Esophagus squamous epithelium (tissue), 5 donors: ENCODE measurements around the gene ANKS1B. TPM values are rescaled to one million over a fixed set of nuclear protein-coding genes. Genes with fewer than 3 reads are reported as not detected.

Experiments
- DNase-seq: peaks from one replicate; lab custom pipeline; 2025; lab: John Stamatoyannopoulos, UW
- H3K27ac ChIP-seq, 4 donors: fragments of 200-600 bp; sonication (generic); one replicate each; pipeline ENCODE4 v1.5.1; 2016 to 2019; ENCODE audit warnings: mild to moderate bottlenecking in 1 of 4
- H3K27me3 ChIP-seq, 4 donors: fragments of 200-600 bp; sonication (generic); 1 replicate in 3 of 4; 2 replicates in 1 of 4; pipeline versions ENCODE4 v1.5.1 to v1.6.0; 2017 to 2021; ENCODE audit warnings: antibody characterized with exemption in 1 of 4
- H3K36me3 ChIP-seq, 3 donors: fragments of 200-600 bp; sonication (generic); one replicate each; pipeline ENCODE4 v1.5.1; 2016 to 2019
- H3K4me1 ChIP-seq, 3 donors: fragments of 200-600 bp; sonication (generic); one replicate each; pipeline ENCODE4 v1.5.1; 2017 to 2019
- H3K4me3 ChIP-seq, 4 donors: fragments of 200-600 bp; sonication (generic); 1 replicate in 3 of 4; 2 replicates in 1 of 4; pipeline ENCODE4 v1.5.1; 2016 to 2019; ENCODE audit warnings: mild to moderate bottlenecking in 2 of 4, moderate library complexity in 1 of 4
- H3K9me3 ChIP-seq, 3 donors: fragments of 200-600 bp; sonication (generic); one replicate each; pipeline ENCODE4 v1.5.1; 2016 to 2019
- POLR2A ChIP-seq, 4 donors: fragments of 450-650 bp; IDR thresholded peaks; one replicate each; pipeline ENCODE4 v1.6.1; 2017; ENCODE audit warnings: antibody characterized with exemption in 4 of 4, mild to moderate bottlenecking in 4 of 4, moderate library complexity in 3 of 4
- WGBS, 2 donors: methylation state at CpG; one replicate each; pipeline ENCODE4 v1.1.5; 2018; 5-methylcytosine and 5-hydroxymethylcytosine counted together
- intact Hi-C: fragments of 100-400 bp; cut with DNase I; formaldehyde crosslinking; loops from one replicate; pipeline ENCODE4 v1.15.0; 2022
- total RNA-seq, 4 donors: library from RNA; depleted of rRNA; stranded (reverse); fragments of >200 nt; gene quantifications; one replicate each; pipeline ENCODE4 v1.1.0, GENCODE V29; 2016
- TF ChIP-seq, protein P1 (sequence below), 6 experiments: fragments of 450-650 bp in 4 of 6; fragments of 200-600 bp in 2 of 6; sonication (generic) in 2 of 6; IDR thresholded peaks; one replicate each; pipeline ENCODE4 v1.5.1; 2016 to 2019; ENCODE audit warnings: antibody characterized with exemption in 6 of 6, mild to moderate bottlenecking in 4 of 6, moderate library complexity in 4 of 6
- donor health status: DM: yes; HTN: yes; CAD: no.

The ANKS1B gene
- total RNA-seq, 4 donors from 2014 or later: 1.6 to 15.8 (median 8.1) TPM

DNA sequence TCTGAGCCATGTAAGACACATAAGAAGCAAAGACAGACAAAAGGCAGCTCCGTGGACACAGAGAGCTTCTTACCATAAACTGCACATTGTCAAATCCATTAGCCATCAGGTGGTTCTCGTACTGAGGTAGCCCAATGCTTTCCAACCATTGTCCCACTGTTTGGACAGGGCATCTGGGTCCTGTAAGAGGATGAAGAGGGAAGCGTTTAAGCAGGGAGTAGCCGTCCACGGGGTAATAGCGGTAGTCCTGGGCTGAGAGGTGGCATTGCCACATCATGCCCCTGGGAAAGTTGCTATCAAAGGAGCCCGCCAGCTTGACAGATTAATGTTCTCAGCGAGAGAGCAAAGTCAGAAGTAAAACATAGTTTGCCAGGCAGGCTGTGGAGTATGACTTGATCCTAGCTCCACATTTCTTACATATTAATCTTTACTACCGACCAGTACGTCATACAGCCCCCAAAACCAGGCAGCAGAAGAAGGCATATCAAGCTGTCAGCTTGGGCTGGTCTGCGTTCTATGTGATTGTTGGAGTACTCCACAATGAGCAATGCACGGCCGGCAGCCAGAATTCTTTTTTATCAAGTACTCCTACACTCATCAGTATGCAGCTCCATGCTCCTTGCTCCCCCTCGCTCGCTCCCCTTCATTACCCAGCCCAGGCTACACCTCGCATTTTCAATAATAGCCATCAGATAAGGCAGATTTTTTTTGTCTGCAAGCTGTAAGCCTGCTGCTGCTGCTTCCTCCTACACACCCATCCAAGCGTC lies 830.3 kb downstream of the ANKS1B start:
- no peak overlapping the region for H3K4me3 ChIP-seq
- no peaks in the 10 kb centered on the region for H3K27me3 ChIP-seq
- no peaks in the 10 kb centered on the region for H3K36me3 ChIP-seq
- intact Hi-C loops: no loop called here
- TF ChIP-seq, protein P1, sequence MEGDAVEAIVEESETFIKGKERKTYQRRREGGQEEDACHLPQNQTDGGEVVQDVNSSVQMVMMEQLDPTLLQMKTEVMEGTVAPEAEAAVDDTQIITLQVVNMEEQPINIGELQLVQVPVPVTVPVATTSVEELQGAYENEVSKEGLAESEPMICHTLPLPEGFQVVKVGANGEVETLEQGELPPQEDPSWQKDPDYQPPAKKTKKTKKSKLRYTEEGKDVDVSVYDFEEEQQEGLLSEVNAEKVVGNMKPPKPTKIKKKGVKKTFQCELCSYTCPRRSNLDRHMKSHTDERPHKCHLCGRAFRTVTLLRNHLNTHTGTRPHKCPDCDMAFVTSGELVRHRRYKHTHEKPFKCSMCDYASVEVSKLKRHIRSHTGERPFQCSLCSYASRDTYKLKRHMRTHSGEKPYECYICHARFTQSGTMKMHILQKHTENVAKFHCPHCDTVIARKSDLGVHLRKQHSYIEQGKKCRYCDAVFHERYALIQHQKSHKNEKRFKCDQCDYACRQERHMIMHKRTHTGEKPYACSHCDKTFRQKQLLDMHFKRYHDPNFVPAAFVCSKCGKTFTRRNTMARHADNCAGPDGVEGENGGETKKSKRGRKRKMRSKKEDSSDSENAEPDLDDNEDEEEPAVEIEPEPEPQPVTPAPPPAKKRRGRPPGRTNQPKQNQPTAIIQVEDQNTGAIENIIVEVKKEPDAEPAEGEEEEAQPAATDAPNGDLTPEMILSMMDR (IDR thresholded peaks at IDR 0.05): no peak
- TF ChIP-seq POLR2A (IDR thresholded peaks at IDR 0.05): no peak
- no peak overlapping the region for H3K27ac ChIP-seq
- H3K4me1 ChIP-seq: no peaks in the 10 kb centered on the region
- no peak for DNase-seq
- 61 to 66% methylated on average over 16 to 17 of the region's 17 CpGs for WGBS, 2 donors
- peaks cover 0 to under 1% (median 0%) of the 10 kb centered on the region in 3 donors for H3K9me3 ChIP-seq

DNA sequence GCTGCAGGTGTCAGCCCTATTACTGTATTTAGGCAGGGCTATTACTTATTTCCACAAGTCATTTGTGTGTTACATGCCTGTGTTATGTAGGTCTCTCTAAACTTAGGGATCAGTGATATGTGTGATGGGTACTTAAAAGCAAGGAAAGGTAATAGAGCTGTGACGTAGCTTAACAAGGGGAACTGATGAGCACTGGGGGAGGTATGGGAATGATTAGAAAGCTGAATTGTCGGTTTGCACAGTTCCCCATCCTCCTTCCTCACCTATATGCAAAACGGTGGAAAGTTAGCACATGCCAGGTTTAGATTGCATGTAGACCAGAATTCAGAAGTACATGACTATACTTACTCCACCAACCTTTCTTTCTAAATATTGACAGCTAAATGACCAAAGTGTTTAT lies 831.4 kb downstream of the ANKS1B start:
- intact Hi-C loops: no loop called here
- TF ChIP-seq POLR2A (IDR thresholded peaks at IDR 0.05): no peak
- H3K27me3 ChIP-seq: no peaks in the 10 kb centered on the region
- no peak overlapping the region for H3K27ac ChIP-seq
- no peaks in the 10 kb centered on the region for H3K4me1 ChIP-seq
- H3K36me3 ChIP-seq: no peaks in the 10 kb centered on the region
- 56 to 74% methylated on average over 3 of the region's 3 CpGs for WGBS, 2 donors
- no peak overlapping the region for H3K4me3 ChIP-seq
- no peaks in the 10 kb centered on the region for H3K9me3 ChIP-seq
- DNase-seq: no peak

DNA sequence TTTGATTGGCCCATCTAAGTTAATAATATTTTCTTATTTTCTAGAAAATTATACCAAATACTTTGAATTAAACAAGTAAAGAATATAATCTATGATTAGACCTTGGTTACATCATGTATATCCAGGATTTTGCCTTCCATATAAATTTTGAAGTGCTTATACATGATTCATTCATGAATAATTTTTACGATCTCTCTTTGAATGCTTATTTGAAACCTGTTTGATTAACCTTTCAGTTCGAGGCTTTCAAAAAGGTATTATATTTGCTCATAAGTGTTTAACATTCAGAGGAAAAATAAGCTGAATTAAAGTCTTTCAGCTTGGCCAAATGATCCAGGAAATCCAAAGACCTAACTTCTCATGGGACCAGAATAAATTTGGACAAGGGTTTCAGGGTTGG lies 832.4 kb downstream of the ANKS1B start:
- H3K36me3 ChIP-seq: no peaks in the 10 kb centered on the region
- no peaks in the 10 kb centered on the region for H3K4me1 ChIP-seq
- H3K27me3 ChIP-seq: no peaks in the 10 kb centered on the region
- WGBS, 2 donors: 48 to 65% methylated on average over 2 of the region's 2 CpGs
- DNase-seq: no peak
- no peak overlapping the region for H3K27ac ChIP-seq
- H3K9me3 ChIP-seq: no peaks in the 10 kb centered on the region
- intact Hi-C loops: no loop called here
- TF ChIP-seq POLR2A (IDR thresholded peaks at IDR 0.05): no peak
- TF ChIP-seq, protein P1 (IDR thresholded peaks at IDR 0.05): no peak
- no peak overlapping the region for H3K4me3 ChIP-seq

DNA sequence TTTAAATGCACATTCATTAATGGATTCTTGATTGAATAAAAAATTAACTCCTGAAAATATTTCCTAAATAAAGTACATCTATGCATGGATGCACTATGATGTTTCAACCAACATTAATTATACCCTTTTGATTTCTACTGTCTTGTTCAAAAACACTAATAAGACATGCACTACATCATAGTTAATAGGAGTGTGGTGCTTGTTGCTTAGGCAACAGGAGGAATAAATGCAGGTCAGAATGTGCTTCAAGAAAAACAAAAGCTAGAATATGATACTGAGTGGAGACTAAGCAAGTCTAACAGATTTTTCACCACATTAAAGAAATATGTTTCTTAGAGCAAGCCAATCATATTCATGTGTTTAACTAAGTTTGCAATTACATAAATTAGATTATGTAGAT lies 833.0 kb downstream of the ANKS1B start:
- H3K36me3 ChIP-seq: no peaks in the 10 kb centered on the region
- TF ChIP-seq POLR2A (IDR thresholded peaks at IDR 0.05): no peak
- TF ChIP-seq, protein P1 (IDR thresholded peaks at IDR 0.05): no peak

DNA sequence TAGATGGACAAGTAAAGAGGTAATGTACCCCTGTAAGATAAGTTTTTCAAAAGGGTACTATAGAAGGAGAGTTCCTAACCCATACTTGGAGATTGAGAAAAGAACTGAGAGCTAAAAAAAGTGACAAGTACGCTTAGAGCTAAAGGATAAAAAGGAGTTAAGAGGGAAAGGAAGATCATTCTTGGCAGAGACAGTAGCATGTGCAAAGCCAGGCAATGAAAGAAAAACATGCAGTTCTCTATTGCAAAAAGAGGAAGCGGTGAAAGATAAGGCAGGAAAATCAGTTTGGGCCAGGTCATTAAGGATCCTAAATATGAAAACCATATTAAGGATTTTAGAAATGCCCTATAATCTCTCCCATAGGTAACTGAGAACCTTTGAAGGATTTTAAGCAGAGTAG lies 837.6 kb downstream of the ANKS1B start:
- Histone ChIP-seq H3K4me1 (no peaks in the 10 kb centered on the region), H3K27ac (no peak overlapping the region), H3K4me3 (no peak overlapping the region), H3K36me3 (no peaks in the 10 kb centered on the region), H3K27me3 (no peaks in the 10 kb centered on the region), H3K9me3 (no peaks in the 10 kb centered on the region)
- intact Hi-C loops: no loop called here
- 53 to 66% methylated on average over 2 of the region's 2 CpGs for WGBS, 2 donors
- no peak for DNase-seq
- TF ChIP-seq, protein P1 (IDR thresholded peaks at IDR 0.05): no peak
- TF ChIP-seq POLR2A (IDR thresholded peaks at IDR 0.05): no peak

More for the DNA sequence above, 833.0 kb downstream of the ANKS1B start:
- intact Hi-C loops: no loop called here
- H3K4me1 ChIP-seq: no peaks in the 10 kb centered on the region
- DNase-seq: no peak
- no peaks in the 10 kb centered on the region for H3K9me3 ChIP-seq
- no peaks in the 10 kb centered on the region for H3K27me3 ChIP-seq
- H3K4me3 ChIP-seq: no peak overlapping the region
- no peak overlapping the region for H3K27ac ChIP-seq
